Activated T-cell treated with anti-CD3 and anti-CD28 coated beads, Interleukin-2, amount 50 U/mL, for 72 hours (primary cell): ENCODE measurements around the gene OR52K1. TPM values are rescaled to one million over a fixed set of nuclear protein-coding genes. Genes with fewer than 3 reads are reported as not detected.

Experiments used
- ATAC-seq, 2 donors: fragments of 150-1000 bp; cut with Tn5 transposase; replicated peaks in 1 of 2; 2 replicates each; pipeline ENCODE4 v1.10.0; 2021; ENCODE audit warnings: moderate library complexity in 2 of 2, mild to moderate bottlenecking in 1 of 2
- DNase-seq, 2 donors: peaks; one replicate each; pipeline ENCODE4 v3.0.0; 2021 to 2022; ENCODE audit warnings: mixed read lengths in 1 of 2
- H3K27ac Mint-ChIP-seq: one replicate; pipeline ENCODE4 v1.8.0; 2022; ENCODE audit warnings: mild to moderate bottlenecking, moderate library complexity, mixed read lengths
- H3K27me3 Mint-ChIP-seq: one replicate; pipeline ENCODE4 v1.8.0; 2022; ENCODE audit warnings: low read depth, mixed read lengths
- H3K36me3 Mint-ChIP-seq, 2 donors: one replicate each; pipeline ENCODE4 v1.8.0; 2022; ENCODE audit warnings: mixed read lengths in 2 of 2, mild to moderate bottlenecking in 1 of 2; ENCODE audit not compliant: insufficient read depth in 2 of 2
- H3K4me1 Mint-ChIP-seq: one replicate; pipeline ENCODE4 v1.8.0; 2022; ENCODE audit warnings: low read depth, mixed read lengths
- H3K4me3 Mint-ChIP-seq, 2 donors: one replicate each; pipeline ENCODE4 v1.8.0; 2022; ENCODE audit warnings: mild to moderate bottlenecking in 2 of 2, mixed read lengths in 2 of 2, moderate library complexity in 2 of 2
- H3K9me3 Mint-ChIP-seq, 2 donors: one replicate each; pipeline ENCODE4 v1.8.0; 2022; ENCODE audit warnings: mixed read lengths in 2 of 2
- total RNA-seq, 2 donors: library from RNA; stranded (reverse); gene quantifications; one replicate each; pipeline ENCODE4 v1.2.3, GENCODE V29; 2022

Gene OR52K1
- total RNA-seq: not detected

DNA sequence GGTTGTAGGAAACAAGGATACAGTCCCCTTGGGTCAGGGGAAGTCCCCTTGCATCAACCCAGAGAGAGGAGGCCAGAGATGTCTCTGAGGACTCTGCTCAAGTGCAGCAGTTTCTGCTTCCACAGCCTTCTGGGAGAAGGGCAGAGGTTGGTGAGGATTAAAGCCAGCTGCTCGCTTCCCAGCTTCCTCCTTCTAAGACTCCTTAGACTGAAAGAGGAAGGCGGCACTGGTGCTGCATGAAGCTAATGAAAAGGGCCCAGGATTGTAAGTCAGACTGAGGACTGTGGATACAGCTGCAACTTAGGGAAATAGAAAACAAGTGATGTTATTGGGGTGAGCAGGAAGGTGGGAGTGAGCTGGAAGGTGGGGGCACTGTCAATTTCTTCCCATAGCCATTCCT lies at the start of gene OR52K1:
Gene OR52K1 (plus strand): TSS at position 202 of the 400 bp plus-strand sequence. CDS start 6,255 bp downstream, outside the sequence.
- DNase-seq (no peak), ATAC-seq (no peak)
- H3K27me3 Mint-ChIP-seq: peaks cover 14% of the 10 kb centered on the region
- peaks cover 17% of the 10 kb centered on the region for H3K4me1 Mint-ChIP-seq
- H3K4me3 Mint-ChIP-seq: no peak within 1 kb of the TSS
- H3K36me3 Mint-ChIP-seq: no peaks in the 10 kb centered on the region
- no peaks in the 10 kb centered on the region for H3K9me3 Mint-ChIP-seq
- H3K27ac Mint-ChIP-seq: no peak within 1 kb of the TSS

DNA sequence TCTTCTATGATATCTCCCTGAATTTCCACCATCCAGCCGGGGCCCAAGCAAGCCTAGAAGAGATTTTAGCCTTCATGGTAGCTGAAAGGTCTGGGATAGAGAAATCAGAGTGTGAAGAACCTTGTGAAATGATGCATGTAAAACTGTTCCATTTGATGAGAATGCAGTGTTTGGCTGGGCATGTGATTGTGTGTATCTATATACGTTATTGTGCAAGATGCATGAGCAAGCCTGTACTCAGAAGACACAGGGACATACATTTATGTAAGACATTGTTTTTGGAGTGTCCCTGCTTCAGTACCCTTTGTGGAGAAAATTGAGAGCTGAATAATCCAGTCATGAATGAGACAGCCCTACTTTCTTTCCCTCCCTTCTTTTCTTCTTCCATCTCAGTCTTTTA lies 48.6 kb upstream of the OR52K1 start:
- H3K27me3 Mint-ChIP-seq: peaks cover 9% of the 10 kb centered on the region
- DNase-seq (no peak), ATAC-seq (no peak)
- no peak overlapping the region for H3K27ac Mint-ChIP-seq
- no peak overlapping the region for H3K4me3 Mint-ChIP-seq
- no peaks in the 10 kb centered on the region for H3K36me3 Mint-ChIP-seq
- no peaks in the 10 kb centered on the region for H3K4me1 Mint-ChIP-seq
- H3K9me3 Mint-ChIP-seq: peaks cover 0 to 2% of the 10 kb centered on the region in 2 donors

DNA sequence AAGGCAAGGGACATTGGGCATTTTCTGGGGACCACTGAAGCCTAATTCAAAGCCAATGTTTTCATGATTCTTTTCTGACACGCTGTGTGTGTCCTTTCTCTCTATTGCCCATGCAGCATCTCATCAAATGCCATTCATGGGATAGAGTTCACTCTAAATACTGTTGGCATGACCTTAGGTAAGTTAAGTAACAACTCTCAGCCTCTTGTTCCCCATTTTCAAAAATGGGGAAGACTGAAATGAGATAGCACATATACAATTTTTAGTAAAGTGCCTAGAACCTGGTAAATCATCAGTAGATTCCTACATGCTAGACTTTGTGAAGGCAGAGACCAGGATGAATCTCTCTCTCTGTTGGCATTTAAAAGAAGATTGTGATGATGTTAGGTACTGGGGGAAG lies 46.0 kb upstream of the OR52K1 start:
- Mint-ChIP-seq H3K4me1 (no peaks in the 10 kb centered on the region), H3K27ac (no peak overlapping the region), H3K36me3 (peaks cover 0 to 2% of the 10 kb centered on the region in 2 donors), H3K9me3 (peaks cover 2% of the 10 kb centered on the region in 2 donors), H3K27me3 (peaks cover 9% of the 10 kb centered on the region), H3K4me3 (no peak overlapping the region)
- no peak for DNase-seq
- no peak for ATAC-seq

DNA sequence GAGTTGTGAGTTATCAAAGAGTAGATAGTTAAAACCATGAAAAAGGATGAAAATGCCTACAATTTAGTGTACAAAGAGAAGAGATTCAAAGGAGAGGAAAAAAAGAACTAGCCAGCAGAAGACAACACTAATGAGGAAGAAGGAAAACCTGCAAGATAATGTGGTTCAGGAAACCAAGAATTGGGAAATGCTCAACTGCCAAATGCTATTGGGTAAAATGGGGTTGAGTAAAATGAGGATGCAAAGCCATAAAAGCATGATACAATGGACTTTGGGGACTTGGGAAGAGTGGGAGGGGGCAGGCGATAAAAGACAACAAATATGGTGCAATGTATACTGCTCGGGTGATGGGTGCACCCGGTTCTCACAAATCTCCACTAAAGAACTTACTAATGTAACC lies 40.9 kb upstream of the OR52K1 start:
- H3K4me1 Mint-ChIP-seq: no peaks in the 10 kb centered on the region
- H3K9me3 Mint-ChIP-seq: peaks cover 2% of the 10 kb centered on the region in 2 donors
- no peaks in the 10 kb centered on the region for H3K27me3 Mint-ChIP-seq
- ATAC-seq: no peak
- peaks cover 0 to 2% of the 10 kb centered on the region in 2 donors for H3K36me3 Mint-ChIP-seq
- H3K4me3 Mint-ChIP-seq: no peak overlapping the region
- no peak overlapping the region for H3K27ac Mint-ChIP-seq
- no peak for DNase-seq

DNA sequence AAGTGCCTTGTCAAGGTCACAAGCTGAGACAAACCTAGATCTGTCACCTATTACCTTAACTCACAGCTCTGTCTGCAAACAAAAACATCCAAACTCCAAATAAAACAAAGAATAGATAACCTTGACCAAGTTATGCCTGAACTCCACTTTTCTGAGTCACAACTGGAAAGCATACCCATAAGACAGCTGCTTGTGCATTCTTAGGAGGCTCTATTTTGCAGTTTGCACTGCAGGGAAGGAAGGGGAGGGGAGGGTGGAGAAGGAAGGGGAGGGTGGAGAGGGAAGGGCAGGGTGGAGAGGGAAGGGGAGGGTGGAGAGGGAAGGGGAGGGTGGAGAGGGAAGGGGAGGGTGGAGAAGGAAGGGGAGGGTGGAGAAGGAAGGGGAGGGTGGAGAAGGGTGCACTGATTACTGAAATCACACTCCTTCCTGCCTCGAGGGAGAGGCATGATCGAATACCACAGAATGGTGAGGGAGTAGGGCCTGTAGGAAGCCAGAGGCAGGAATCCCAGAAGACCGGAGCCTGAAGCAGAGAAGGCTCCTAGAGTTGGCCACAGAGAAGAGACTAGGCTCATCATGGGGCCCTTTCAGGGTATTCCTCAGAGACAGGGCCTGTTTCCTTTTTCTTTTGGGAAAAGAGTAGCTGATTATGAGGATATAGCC lies 39.1 kb upstream of the OR52K1 start:
- DNase-seq (no peak), ATAC-seq (no peak)
- Mint-ChIP-seq H3K27ac (no peak overlapping the region), H3K36me3 (peaks cover 0 to 2% of the 10 kb centered on the region in 2 donors), H3K4me1 (no peaks in the 10 kb centered on the region), H3K4me3 (no peak overlapping the region), H3K27me3 (no peaks in the 10 kb centered on the region), H3K9me3 (peaks cover 2% of the 10 kb centered on the region in 2 donors)

DNA sequence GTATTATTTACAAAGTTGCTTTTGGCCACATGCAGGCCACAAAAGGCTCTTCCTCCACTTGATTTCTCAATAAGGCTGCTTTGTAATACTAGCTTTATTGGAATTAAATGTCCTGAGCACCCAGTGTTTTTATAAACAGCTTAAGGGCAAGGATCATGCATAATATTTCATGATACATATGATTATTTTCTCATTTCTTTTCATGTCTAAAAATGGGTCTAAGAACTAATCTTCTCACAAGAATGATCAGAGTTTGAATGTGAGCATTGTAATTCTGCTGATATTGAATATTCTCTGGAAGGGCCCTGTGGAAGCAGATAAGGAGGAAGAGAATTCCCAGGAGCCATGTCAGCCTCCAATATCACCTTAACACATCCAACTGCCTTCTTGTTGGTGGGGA lies 33.5 kb upstream of the OR52K1 start, which contains the start of gene OR52K2:
Gene OR52K2 (plus strand): TSS at position 301 of the 400 bp plus-strand sequence. CDS start 45 bp downstream, at position 346.
- ATAC-seq (no peak), DNase-seq (no peak)
- Mint-ChIP-seq H3K4me3 (no peak within 1 kb of the TSS), H3K4me1 (no peaks in the 10 kb centered on the region), H3K36me3 (no peaks in the 10 kb centered on the region), H3K9me3 (no peaks in the 10 kb centered on the region), H3K27me3 (no peaks in the 10 kb centered on the region), H3K27ac (no peak within 1 kb of the TSS)

DNA sequence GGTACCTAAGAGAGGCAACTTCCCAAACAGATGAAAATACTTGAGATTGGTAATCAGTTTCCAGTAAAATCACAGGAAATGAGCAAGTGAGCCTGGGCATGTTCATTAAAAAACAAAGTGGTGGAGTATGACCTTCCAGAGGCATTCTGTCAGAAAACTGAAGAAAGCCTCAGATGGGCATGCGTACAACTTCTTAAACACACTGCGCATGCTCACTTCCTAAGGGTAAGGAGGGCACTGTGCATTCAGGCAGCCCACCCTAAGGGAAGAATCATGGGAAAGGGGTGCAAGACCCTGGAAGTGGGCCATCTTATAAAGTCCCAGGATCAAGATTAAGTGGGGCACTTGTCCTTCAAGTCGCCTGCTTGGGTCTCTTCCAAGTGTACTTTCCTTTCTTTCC lies 29.3 kb upstream of the OR52K1 start:
- Mint-ChIP-seq H3K9me3 (peaks cover 0 to 1% of the 10 kb centered on the region in 2 donors), H3K4me1 (no peaks in the 10 kb centered on the region)

DNA sequence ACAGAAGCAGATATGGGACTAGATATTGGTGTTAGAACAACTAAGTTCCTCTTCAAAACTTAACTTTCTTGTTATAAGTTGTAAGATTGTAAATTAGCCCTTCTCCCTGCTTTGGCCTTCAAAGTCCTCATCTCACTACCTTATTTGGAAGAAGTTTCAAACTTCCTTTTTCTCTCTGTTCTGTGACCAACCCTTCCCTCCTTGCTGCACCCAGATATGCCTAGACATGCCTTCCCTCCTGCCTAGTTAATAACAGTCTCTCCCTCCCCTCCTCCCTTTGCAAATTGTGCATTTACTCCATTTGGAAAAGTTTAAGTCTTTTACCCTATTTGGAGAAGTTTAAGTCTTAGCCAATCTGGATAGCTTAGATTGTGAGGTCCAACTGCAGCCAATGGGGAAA lies 28.4 kb upstream of the OR52K1 start:
- peaks cover 0 to 1% of the 10 kb centered on the region in 2 donors for H3K36me3 Mint-ChIP-seq
- no peak overlapping the region for H3K4me3 Mint-ChIP-seq
- ATAC-seq (no peak), DNase-seq (no peak)
- H3K9me3 Mint-ChIP-seq: peaks cover 0 to 1% of the 10 kb centered on the region in 2 donors
- no peaks in the 10 kb centered on the region for H3K4me1 Mint-ChIP-seq
- H3K27me3 Mint-ChIP-seq: no peaks in the 10 kb centered on the region
- no peak overlapping the region for H3K27ac Mint-ChIP-seq

More for the DNA sequence above, 29.3 kb upstream of the OR52K1 start:
- Mint-ChIP-seq H3K36me3 (peaks cover 0 to 1% of the 10 kb centered on the region in 2 donors), H3K27ac (no peak overlapping the region), H3K27me3 (no peaks in the 10 kb centered on the region), H3K4me3 (no peak overlapping the region)
- ATAC-seq: no peak
- DNase-seq: no peak

DNA sequence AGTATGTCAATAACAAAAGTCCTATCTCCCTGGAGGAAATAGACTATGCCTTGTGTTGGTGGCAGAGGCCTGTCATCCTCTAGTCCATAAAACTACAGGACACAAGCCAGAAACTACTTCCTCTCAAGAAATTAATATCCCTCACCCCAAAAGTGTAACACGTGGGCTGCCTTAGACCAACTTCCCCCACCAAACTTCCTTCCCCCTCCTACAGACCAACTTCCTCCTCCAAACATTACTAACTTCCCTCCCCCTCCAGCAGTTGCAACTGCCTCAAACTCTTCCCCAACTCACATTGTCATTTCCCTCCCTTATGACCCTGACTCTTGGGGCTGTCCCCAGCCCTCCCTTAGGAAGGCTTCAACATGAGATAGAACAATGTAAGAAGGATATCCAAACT lies 27.0 kb upstream of the OR52K1 start:
- no peak overlapping the region for H3K4me3 Mint-ChIP-seq
- no peak for ATAC-seq
- DNase-seq: no peak
- H3K27me3 Mint-ChIP-seq: no peaks in the 10 kb centered on the region
- peaks cover 0 to 1% of the 10 kb centered on the region in 2 donors for H3K9me3 Mint-ChIP-seq
- H3K4me1 Mint-ChIP-seq: no peaks in the 10 kb centered on the region
- H3K36me3 Mint-ChIP-seq: peaks cover 0 to 1% of the 10 kb centered on the region in 2 donors
- no peak overlapping the region for H3K27ac Mint-ChIP-seq

DNA sequence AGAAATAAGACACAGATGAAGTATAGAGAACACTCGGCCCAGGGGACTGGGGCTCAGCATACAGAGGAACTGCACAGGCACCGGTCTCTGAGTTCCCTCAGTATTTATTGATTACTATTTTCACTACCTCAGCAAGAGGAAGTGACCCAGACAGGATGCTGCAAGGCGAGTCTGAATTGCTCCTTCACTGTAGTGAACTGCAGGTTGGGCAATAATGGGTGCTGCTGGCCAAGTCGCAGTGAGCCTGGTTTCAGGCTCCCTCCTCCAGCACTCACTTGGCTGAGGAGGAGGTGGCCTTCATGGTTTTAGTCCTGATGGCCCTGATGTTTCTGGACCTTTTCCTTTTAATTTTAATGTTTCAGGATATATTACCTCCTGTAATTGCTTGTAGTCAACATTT lies 22.9 kb upstream of the OR52K1 start:
- Mint-ChIP-seq H3K27ac (no peak overlapping the region), H3K4me3 (no peak overlapping the region), H3K9me3 (peaks cover 3 to 7% of the 10 kb centered on the region in 2 donors), H3K36me3 (peaks cover 2 to 4% of the 10 kb centered on the region in 2 donors), H3K4me1 (no peaks in the 10 kb centered on the region), H3K27me3 (peaks cover 7% of the 10 kb centered on the region)
- ATAC-seq (no peak), DNase-seq (no peak)

DNA sequence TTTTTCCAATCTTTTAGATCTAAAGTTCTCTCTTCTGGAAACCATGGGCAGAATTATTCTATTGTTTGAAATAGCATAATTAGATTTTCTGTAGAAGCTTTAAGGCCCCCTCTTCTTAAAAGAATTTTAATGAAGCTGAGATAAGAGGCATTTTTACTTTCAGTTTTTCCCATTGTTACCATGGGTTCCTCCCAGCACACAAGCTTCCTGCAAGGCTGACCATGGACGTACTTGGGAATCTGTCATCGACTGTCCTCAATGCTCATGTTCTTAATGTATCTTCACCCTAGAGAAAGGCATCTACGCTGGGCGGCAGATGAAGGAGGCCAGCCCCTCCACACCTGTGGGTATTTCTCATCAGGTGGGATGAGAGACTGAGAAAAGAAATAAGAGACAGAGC lies 22.3 kb upstream of the OR52K1 start:
- ATAC-seq: no peak
- DNase-seq: no peak
- H3K9me3 Mint-ChIP-seq: peaks cover 3 to 11% of the 10 kb centered on the region in 2 donors

DNA sequence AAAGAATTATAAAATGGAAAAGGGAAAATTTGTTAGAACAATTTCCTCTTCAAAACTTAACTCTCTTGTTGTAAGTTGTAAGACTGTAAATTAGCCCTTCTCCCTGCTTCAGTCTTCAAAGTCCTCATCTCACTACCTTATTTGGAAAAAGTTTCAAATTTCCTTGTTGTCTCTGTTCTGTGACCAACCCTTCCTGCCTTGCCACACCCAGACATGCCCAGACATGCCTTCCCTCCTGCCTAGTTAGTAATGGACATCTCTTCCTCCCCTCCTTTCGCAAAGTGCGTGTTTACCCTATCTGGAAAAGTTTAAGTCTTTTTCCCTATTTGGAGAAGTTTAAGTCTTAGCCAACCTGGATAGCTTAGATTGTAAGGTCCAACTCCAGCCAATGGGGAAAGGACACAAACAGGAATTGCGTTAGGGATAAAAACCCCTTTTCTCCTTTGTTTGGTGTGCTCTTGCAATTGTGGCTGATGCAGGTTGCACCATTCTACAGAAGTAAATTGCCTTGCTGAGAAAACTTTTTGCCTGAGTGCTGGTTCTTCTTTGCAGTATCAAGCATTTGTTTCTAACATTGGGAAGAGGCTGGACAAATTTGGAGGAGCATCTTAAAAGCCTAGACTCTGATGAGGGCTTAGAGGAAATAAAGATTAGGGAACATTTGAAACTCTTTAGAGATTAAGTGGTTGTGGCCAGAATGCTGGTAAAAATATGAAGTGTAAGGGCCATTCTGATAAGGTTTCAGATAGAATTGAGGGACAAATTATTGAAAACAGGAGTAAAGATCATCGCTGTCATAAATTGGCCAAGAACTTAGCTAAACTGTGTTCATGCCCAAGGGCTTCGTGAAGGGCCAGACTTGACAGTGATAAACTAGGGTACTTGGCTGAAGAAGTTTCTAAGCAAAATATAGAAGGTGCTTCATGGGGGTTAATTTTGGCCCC lies 18.0 kb upstream of the OR52K1 start:
- no peak for ATAC-seq
- Mint-ChIP-seq H3K36me3 (peaks cover 2 to 5% of the 10 kb centered on the region in 2 donors), H3K9me3 (peaks cover 3 to 11% of the 10 kb centered on the region in 2 donors), H3K4me1 (no peaks in the 10 kb centered on the region), H3K27ac (no peak overlapping the region), H3K4me3 (no peak overlapping the region), H3K27me3 (peaks cover 7% of the 10 kb centered on the region)
- DNase-seq: no peak

More for the DNA sequence above, 22.3 kb upstream of the OR52K1 start:
- Mint-ChIP-seq H3K27ac (no peak overlapping the region), H3K4me1 (no peaks in the 10 kb centered on the region), H3K27me3 (peaks cover 7% of the 10 kb centered on the region), H3K4me3 (no peak overlapping the region), H3K36me3 (peaks cover 2 to 6% of the 10 kb centered on the region in 2 donors)

DNA sequence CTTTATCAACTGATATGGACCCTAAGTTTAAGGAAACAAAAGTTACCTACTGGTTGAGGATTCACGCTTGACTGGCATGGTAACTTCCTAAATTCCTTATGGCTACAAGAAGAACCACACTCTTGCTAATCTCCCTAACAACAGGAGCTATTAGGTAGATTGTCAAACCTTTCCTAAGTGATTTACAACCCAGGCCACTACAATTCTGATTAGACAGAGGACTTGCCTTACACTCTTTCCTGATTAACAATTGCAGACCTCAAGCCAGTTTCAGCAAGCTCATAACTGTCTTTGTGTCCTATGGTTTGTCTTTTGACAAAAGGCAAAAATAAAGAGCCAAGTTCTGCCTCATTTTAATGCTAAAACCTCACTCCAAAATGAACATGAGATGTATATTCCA lies 17.0 kb upstream of the OR52K1 start:
- Mint-ChIP-seq H3K9me3 (peaks cover 3 to 11% of the 10 kb centered on the region in 2 donors), H3K27ac (no peak overlapping the region), H3K4me3 (no peak overlapping the region), H3K27me3 (peaks cover 10% of the 10 kb centered on the region), H3K4me1 (no peaks in the 10 kb centered on the region), H3K36me3 (peaks cover 2 to 5% of the 10 kb centered on the region in 2 donors)
- ATAC-seq: no peak
- DNase-seq: no peak
